ENCODE results near the gene UBE2L6.

UBE2L6 gene

GRCh38 chr11:57567515-57568329 lies at the start of gene UBE2L6:
UBE2L6 (minus strand) TSS chr11:57567672; CDS start chr11:57567611, 61 bp downstream.
- Histone ChIP-seq H3K4me3 (ENCODE audit: low read depth, low read length) (peak within 1 kb of the TSS; percentile 91), H3K4me1 (ENCODE audit: control insufficient read depth, insufficient read depth, low read length) (peaks cover 20% of the 10 kb centered on the region), H3K27me3 (ENCODE audit: control insufficient read depth, insufficient read depth, low read length) (peaks cover 5% of the 10 kb centered on the region; the same call in 1 of the 2 replicates), H3K9ac (ENCODE audit: low read length) (peak within 1 kb of the TSS; percentile 84), H3K36me3 (ENCODE audit: control insufficient read depth, insufficient read depth, low read length) (no peaks in the 10 kb centered on the region), H3K27ac (ENCODE audit: low read depth, low read length) (peak within 1 kb of the TSS; percentile 61), H3K9me3 (ENCODE audit: control insufficient read depth, insufficient read depth, low read depth, low read length) (no peaks in the 10 kb centered on the region)

- H3K9me3 ChIP-seq (ENCODE audit: control insufficient read depth, insufficient read depth, low read depth, low read length): peaks cover 9% of the 10 kb centered on the region
- peaks cover 12% of the 10 kb centered on the region for H3K36me3 ChIP-seq (ENCODE audit: control insufficient read depth, insufficient read depth, low read length)
- no peak overlapping the region for H3K27ac ChIP-seq (ENCODE audit: low read depth, low read length)
- H3K4me1 ChIP-seq (ENCODE audit: control insufficient read depth, insufficient read depth, low read length): peaks cover 11% of the 10 kb centered on the region; the same call in 1 of the 2 replicates
- no peak overlapping the region for H3K9ac ChIP-seq (ENCODE audit: low read length)
- no peak overlapping the region for H3K4me3 ChIP-seq (ENCODE audit: low read depth, low read length)
- no peaks in the 10 kb centered on the region for H3K27me3 ChIP-seq (ENCODE audit: control insufficient read depth, insufficient read depth, low read length)
These were observed 49.1 kb upstream of the UBE2L6 start for GRCh38 chr11:57616595-57616994.

DNA sequence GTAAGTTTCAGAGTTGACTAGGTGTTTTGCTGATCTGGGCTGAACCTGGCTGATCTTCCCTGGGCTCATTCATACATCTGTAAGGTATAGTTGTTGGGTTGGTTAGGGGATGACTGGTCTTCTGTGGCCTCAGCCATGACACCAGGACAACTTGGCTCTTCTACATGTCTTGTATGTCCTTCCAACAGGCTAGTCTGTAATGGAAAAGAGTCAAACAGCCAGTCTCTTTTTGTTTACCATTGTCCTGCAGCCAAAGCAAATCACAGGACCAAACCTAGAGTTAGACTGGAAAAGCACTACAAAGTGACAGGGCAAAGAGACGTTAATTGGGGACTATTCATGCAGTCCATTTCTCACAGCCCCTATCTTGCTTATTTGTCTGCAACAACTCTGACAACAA lies 47.8 kb upstream of the UBE2L6 start:
- no peak overlapping the region for H3K27ac ChIP-seq (ENCODE audit: low read depth, low read length)
- H3K9me3 ChIP-seq (ENCODE audit: control insufficient read depth, insufficient read depth, low read depth, low read length): peaks cover 9% of the 10 kb centered on the region
- peaks cover 15% of the 10 kb centered on the region for H3K36me3 ChIP-seq (ENCODE audit: control insufficient read depth, insufficient read depth, low read length)
- H3K27me3 ChIP-seq (ENCODE audit: control insufficient read depth, insufficient read depth, low read length): no peaks in the 10 kb centered on the region
- no peak overlapping the region for H3K4me3 ChIP-seq (ENCODE audit: low read depth, low read length)
- peaks cover 11% of the 10 kb centered on the region; the same call in 1 of the 2 replicates for H3K4me1 ChIP-seq (ENCODE audit: control insufficient read depth, insufficient read depth, low read length)
- no peak overlapping the region for H3K9ac ChIP-seq (ENCODE audit: low read length)

- Histone ChIP-seq H3K27ac (ENCODE audit: low read depth, low read length) (no peak overlapping the region), H3K27me3 (ENCODE audit: control insufficient read depth, insufficient read depth, low read length) (no peaks in the 10 kb centered on the region), H3K4me3 (ENCODE audit: low read depth, low read length) (no peak overlapping the region), H3K9me3 (ENCODE audit: control insufficient read depth, insufficient read depth, low read depth, low read length) (0 out of 2 replicates have a peak, but pooled peaks cover 2% of the 10 kb centered on the region), H3K4me1 (ENCODE audit: control insufficient read depth, insufficient read depth, low read length) (peaks cover 19% of the 10 kb centered on the region), H3K9ac (ENCODE audit: low read length) (no peak overlapping the region), H3K36me3 (ENCODE audit: control insufficient read depth, insufficient read depth, low read length) (peaks cover 15% of the 10 kb centered on the region)
These were observed 46.8 kb upstream of the UBE2L6 start for GRCh38 chr11:57614234-57614772.

GRCh38 chr11:57610170-57610569 lies 42.7 kb upstream of the UBE2L6 start:
- no peak overlapping the region for H3K9ac ChIP-seq (ENCODE audit: low read length)
- no peaks in the 10 kb centered on the region for H3K9me3 ChIP-seq (ENCODE audit: control insufficient read depth, insufficient read depth, low read depth, low read length)
- no peak overlapping the region for H3K4me3 ChIP-seq (ENCODE audit: low read depth, low read length)
- no peaks in the 10 kb centered on the region for H3K27me3 ChIP-seq (ENCODE audit: control insufficient read depth, insufficient read depth, low read length)
- H3K27ac ChIP-seq (ENCODE audit: low read depth, low read length): no peak overlapping the region
- H3K36me3 ChIP-seq (ENCODE audit: control insufficient read depth, insufficient read depth, low read length): peaks cover 27% of the 10 kb centered on the region
- peaks cover 19% of the 10 kb centered on the region for H3K4me1 ChIP-seq (ENCODE audit: control insufficient read depth, insufficient read depth, low read length)

DNA sequence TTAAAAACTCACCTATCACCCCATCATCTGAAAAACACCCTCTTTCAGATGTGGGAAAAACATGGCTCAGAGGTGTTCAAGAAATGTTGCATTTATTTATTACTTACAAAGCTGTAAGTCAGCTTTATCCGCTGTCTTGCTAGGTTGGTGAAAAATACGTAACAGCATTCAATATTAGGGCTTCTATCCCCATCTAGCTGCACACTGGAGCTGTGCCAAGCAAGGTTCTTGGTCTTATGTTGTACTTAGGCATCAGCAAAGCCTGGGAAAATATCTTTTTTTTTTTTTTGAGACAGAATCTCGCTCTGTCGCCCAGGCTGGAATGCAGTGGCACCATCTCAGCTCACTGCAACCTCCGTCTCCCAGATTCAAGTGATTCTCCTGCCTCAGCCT lies 37.6 kb upstream of the UBE2L6 start:
- peaks cover 19% of the 10 kb centered on the region for H3K36me3 ChIP-seq (ENCODE audit: control insufficient read depth, insufficient read depth, low read length)
- H3K4me3 ChIP-seq (ENCODE audit: low read depth, low read length): no peak overlapping the region
- no peaks in the 10 kb centered on the region for H3K27me3 ChIP-seq (ENCODE audit: control insufficient read depth, insufficient read depth, low read length)
- peaks cover 5% of the 10 kb centered on the region for H3K4me1 ChIP-seq (ENCODE audit: control insufficient read depth, insufficient read depth, low read length)
- no peak overlapping the region for H3K27ac ChIP-seq (ENCODE audit: low read depth, low read length)
- H3K9me3 ChIP-seq (ENCODE audit: control insufficient read depth, insufficient read depth, low read depth, low read length): no peaks in the 10 kb centered on the region
- no peak overlapping the region for H3K9ac ChIP-seq (ENCODE audit: low read length)

DNA sequence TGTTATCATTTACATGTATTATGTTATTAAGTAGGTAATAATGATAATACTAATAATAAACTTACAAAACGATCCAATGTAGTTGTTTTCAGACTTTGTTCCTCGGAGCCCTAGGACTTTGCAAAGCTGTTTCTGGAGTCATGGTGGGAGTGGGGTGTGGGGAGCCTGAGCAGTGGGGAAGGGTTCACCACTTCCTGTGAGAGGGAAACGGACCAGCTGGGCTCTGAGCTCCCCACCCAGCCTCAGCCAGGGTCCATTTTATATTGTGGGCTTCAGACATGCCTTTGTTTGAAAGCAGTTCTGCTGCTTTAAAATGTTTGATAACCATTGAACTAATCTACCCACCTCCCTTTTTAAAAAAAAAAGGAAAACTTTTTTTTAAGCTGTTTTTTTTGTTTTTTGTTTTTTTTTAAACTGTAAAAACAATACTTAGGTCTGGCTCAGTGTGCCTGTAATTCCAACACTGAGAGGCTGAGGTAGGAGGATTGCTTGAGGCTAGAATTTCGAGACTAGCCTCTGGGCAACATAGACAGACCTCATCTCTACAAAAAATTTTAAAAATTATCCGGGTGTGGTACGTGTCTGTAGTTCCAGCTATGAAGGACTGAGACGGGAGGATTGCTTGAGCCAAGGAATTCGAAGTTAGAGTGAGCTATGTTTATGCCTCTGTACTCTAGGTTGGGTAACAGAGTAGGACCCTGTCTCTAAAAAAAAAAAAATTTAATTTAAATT lies 37.0 kb upstream of the UBE2L6 start:
- Histone ChIP-seq H3K9ac (ENCODE audit: low read length) (no peak overlapping the region), H3K27ac (ENCODE audit: low read depth, low read length) (no peak overlapping the region), H3K9me3 (ENCODE audit: control insufficient read depth, insufficient read depth, low read depth, low read length) (no peaks in the 10 kb centered on the region), H3K4me3 (ENCODE audit: low read depth, low read length) (no peak overlapping the region), H3K36me3 (ENCODE audit: control insufficient read depth, insufficient read depth, low read length) (peaks cover 19% of the 10 kb centered on the region), H3K27me3 (ENCODE audit: control insufficient read depth, insufficient read depth, low read length) (no peaks in the 10 kb centered on the region), H3K4me1 (ENCODE audit: control insufficient read depth, insufficient read depth, low read length) (peaks cover 4% of the 10 kb centered on the region; the same call in 1 of the 2 replicates)

DNA sequence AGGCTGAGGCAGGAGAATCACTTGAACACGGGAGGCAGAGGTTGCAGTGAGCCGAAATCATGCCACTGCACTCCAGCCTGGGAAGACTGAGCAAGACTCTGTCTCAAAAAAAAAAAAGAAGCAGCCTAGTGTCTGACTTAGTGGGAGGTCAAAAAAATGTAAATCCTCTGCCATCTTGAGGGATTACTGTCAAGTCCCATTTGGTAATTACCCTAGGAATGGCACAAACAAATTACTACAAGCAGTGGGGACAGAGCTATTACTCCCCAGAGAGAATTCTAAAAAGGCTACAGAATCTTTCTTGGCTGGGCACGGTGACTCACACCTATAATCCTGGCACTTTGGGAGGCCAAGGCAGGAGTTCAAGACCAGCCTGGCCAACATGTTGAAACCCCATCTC lies 33.8 kb upstream of the UBE2L6 start:
- Histone ChIP-seq H3K4me1 (ENCODE audit: control insufficient read depth, insufficient read depth, low read length) (peaks cover 25% of the 10 kb centered on the region), H3K9ac (ENCODE audit: low read length) (no peak overlapping the region), H3K36me3 (ENCODE audit: control insufficient read depth, insufficient read depth, low read length) (peaks cover 10% of the 10 kb centered on the region), H3K27ac (ENCODE audit: low read depth, low read length) (no peak overlapping the region), H3K9me3 (ENCODE audit: control insufficient read depth, insufficient read depth, low read depth, low read length) (no peaks in the 10 kb centered on the region), H3K4me3 (ENCODE audit: low read depth, low read length) (no peak overlapping the region), H3K27me3 (ENCODE audit: control insufficient read depth, insufficient read depth, low read length) (no peaks in the 10 kb centered on the region)

- Histone ChIP-seq H3K4me3 (ENCODE audit: low read depth, low read length) (no peak overlapping the region), H3K9me3 (ENCODE audit: control insufficient read depth, insufficient read depth, low read depth, low read length) (no peaks in the 10 kb centered on the region), H3K27me3 (ENCODE audit: control insufficient read depth, insufficient read depth, low read length) (no peaks in the 10 kb centered on the region), H3K4me1 (ENCODE audit: control insufficient read depth, insufficient read depth, low read length) (peaks cover 25% of the 10 kb centered on the region), H3K36me3 (ENCODE audit: control insufficient read depth, insufficient read depth, low read length) (peaks cover 5% of the 10 kb centered on the region; the same call in 1 of the 2 replicates), H3K9ac (ENCODE audit: low read length) (no peak overlapping the region), H3K27ac (ENCODE audit: low read depth, low read length) (no peak overlapping the region)
These were observed 31.9 kb upstream of the UBE2L6 start for GRCh38 chr11:57599381-57599780.

- peaks cover 5% of the 10 kb centered on the region; the same call in 1 of the 2 replicates for H3K36me3 ChIP-seq (ENCODE audit: control insufficient read depth, insufficient read depth, low read length)
- peak overlapping the region; percentile 60 for H3K4me3 ChIP-seq (ENCODE audit: low read depth, low read length)
- H3K27me3 ChIP-seq (ENCODE audit: control insufficient read depth, insufficient read depth, low read length): no peaks in the 10 kb centered on the region
- H3K27ac ChIP-seq (ENCODE audit: low read depth, low read length): no peak overlapping the region
- H3K9me3 ChIP-seq (ENCODE audit: control insufficient read depth, insufficient read depth, low read depth, low read length): no peaks in the 10 kb centered on the region
- H3K9ac ChIP-seq (ENCODE audit: low read length): no peak overlapping the region
- peaks cover 25% of the 10 kb centered on the region for H3K4me1 ChIP-seq (ENCODE audit: control insufficient read depth, insufficient read depth, low read length)
These were observed 31.3 kb upstream of the UBE2L6 start for GRCh38 chr11:57598831-57599155.

Measured in HUES6 (cell line).